ENCODE results near the gene MS4A15.
"Not testable (repeated sequence)": the region's sequence is repeated elsewhere in the genome, so short reads cannot be mapped to it uniquely, and the experiment has no call there.

The MS4A15 gene, protein sequence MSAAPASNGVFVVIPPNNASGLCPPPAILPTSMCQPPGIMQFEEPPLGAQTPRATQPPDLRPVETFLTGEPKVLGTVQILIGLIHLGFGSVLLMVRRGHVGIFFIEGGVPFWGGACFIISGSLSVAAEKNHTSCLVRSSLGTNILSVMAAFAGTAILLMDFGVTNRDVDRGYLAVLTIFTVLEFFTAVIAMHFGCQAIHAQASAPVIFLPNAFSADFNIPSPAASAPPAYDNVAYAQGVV

GRCh38 chr11:60756307-60757032 lies at the start of gene MS4A15:
TSS of gene MS4A15 (plus strand) at chr11:60756867. CDS start at chr11:60763734, 6,867 bp downstream.
- DNase-seq = peak; percentile 52

- DNase-seq = no peak
Observed at GRCh38 chr11:60706931-60707330, 49.7 kb upstream of the MS4A15 start.

DNA sequence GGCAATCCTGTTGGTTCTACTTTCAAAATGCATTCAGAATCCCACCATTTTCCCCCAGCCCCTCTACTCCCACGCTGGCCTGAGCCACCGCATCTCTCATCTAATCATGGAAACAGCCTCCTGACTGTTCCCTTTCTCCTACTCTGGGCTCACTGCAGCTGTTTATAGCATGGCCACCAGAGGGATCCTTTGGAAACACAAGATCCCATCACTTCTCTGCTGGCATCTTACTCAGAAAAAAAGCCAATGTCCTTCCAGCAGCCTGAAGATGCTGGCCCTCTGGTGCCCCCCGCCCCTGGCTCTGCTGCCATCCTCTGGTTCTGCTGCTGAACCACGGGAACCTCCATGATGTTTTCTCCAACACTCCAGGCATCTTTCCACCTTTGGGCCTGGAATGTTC lies 46.2 kb upstream of the MS4A15 start:
- DNase-seq = no peak

- no peak for DNase-seq
Observed at GRCh38 chr11:60711276-60711675, 45.4 kb upstream of the MS4A15 start.

- DNase-seq = not testable (repeated sequence)
Observed at GRCh38 chr11:60713423-60713822, 43.2 kb upstream of the MS4A15 start.

DNA sequence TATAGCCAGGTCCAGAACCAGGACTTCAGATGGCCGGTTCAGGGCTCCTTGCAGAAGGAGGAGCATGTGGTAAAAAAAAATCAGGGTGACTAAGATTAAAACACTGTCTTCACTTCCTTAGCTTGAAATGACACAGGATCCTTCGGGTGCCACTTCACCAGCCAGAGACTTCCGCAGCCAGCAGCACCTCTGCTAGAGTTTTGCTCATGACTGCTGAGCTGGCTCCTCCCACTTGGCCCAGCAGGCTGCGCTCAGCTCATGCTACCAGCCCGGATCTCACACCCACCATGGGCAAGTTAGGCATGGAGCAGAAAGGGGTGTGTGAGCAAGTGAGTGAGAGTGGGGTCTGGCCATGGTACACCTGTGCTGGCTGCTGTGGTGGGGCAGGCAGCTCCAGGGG lies 38.7 kb upstream of the MS4A15 start:
- DNase-seq = peak; percentile 75

DNA sequence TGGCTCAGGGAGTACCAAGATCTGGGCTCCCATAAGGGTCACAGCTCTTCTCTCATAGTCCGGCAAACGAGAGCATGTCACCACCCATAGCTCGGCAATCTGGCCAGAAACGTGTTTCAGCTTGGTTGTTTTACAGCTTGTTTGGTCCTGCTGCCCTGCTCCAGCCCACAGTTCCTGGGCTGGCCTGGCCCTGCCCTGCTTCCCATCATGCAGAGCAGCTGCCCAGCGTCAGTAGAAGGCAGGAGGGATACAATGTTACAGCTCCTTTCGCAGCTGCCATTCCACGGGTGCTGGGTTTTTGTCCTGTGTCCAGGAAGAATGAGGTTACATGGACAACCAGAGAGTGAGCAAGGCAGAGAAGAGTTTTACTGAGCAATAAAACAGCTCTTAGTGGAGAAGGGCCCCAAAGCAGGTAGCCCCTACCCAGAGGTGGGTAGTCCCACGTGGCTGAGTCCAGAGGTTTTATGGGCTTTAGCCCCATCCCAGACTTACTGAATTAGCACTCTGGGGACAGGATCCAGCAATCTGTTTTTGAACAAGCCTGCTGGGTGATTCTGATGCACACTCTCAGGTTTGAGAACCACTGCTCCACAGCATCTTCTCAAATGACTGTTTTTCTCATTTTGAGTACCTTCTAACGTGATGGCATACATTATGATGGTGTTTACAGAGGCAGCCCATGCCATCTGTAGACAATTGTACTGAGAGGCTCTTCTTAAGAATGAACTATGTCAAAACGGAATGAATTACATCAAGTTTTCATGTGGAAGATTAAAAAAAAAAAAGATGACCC lies 37.9 kb upstream of the MS4A15 start:
- DNase-seq = peak; percentile 65

DNA sequence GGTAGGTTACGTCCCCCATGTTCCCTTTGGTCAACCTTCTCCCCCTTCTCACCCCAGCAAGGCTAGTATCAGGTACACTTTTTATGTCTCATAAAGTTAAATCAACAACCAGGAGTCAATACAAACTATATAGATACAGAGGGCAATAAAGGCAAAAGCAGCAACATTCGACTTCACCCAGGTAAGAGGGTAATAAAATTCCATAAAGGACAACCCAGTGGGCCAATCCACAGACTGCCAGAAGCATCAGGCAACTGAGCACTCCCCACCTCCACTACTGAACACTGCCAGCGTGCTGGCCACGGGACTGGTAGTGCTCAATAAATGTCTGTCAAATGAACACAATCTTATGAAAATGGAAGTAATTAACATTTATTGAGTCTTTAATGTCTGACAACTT lies 37.3 kb upstream of the MS4A15 start:
- DNase-seq = no peak

GRCh38 chr11:60720460-60720859 lies 36.2 kb upstream of the MS4A15 start:
- DNase-seq = no peak

DNA sequence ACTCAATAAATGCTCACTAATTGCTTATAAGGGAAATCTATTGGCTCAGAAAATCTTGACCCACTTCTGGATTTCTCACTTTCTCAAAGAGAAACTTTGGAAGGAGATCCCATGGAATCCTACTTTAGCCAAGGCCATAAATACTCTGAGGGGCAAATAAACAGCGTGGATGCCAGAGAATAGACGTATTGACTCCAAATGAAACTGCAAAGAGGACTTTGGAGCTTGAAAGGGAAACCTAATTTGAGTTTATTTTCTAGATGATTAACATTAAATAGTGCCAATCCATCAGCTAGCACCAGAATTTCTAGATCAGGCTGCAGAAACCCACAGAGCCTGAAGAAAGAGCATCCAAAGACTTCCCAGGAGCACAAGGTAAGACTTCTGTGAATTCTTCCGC lies 32.2 kb upstream of the MS4A15 start, which contains the start of gene MS4A18:
TSS of gene MS4A18 (plus strand) at position 301 of the 400 bp plus-strand sequence.
- no peak for DNase-seq

DNA sequence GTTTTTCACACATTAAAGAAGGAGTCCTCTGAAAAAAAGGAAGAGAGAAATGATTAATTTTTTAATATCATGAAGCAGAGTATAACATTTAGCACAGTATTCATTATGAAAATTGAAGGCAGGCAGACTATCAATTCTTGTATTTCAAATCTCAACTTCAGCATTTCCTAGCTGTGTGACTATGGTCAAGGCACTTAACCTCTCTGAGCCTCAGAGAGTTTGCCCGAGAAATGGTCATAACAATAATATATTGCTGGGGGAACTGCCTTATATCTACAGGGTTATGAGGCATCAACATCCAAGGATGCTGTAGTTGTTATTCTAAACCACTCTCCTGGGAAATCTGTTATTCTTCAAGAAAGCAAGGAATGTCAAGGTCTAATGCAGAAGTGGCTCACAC lies 31.1 kb upstream of the MS4A15 start:
- no peak for DNase-seq

GRCh38 chr11:60731586-60731985 lies 25.1 kb upstream of the MS4A15 start:
- no peak for DNase-seq

DNA sequence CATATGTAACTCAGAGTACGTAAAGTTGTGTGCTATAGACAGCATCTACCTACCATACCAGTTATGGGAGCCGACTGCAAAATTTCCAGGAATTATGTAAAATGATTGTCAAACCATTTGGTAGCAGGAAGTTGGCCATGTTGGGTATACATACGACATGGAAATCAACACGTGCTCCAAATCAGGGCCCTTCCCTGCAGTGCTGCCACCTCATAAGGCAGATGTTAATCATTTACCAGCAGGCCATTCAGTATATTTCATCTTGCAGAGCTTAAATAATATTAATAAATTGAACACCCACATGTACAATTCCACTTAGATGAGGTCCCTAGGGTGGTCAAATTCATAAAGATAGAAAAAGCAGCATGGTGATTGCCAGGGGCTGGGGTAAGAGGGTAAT lies 22.4 kb upstream of the MS4A15 start:
- DNase-seq = no peak

- DNase-seq = no peak
Observed at GRCh38 chr11:60739114-60739513, 17.6 kb upstream of the MS4A15 start.

- DNase-seq = no peak
Observed at GRCh38 chr11:60740573-60740972, 16.1 kb upstream of the MS4A15 start.

GRCh38 chr11:60741421-60741820 lies 15.2 kb upstream of the MS4A15 start:
- no peak for DNase-seq

- DNase-seq = no peak
Observed at GRCh38 chr11:60743058-60743457, 13.6 kb upstream of the MS4A15 start.

GRCh38 chr11:60744114-60744513 lies 12.6 kb upstream of the MS4A15 start:
- DNase-seq = no peak

DNA sequence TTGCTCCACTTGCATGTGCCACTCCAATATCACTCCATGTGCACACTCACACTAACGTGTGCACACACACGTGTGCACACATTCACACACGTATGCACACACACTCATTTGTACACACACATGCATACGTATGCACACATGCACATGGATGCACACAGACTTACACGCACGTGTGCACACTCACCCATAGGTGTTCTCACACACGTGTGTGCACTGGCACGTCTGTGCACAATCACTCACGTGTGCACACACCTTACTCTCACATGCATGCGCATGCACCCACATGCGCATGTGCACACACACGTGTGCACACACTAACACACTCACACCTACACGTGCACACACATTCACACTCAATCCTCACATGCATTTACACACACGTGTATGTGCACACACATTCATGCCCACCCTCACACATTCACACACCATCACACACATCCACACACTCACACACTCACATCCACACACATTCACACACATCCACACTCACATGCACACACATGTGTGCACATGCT lies 9.3 kb upstream of the MS4A15 start:
- DNase-seq = no peak

DNA sequence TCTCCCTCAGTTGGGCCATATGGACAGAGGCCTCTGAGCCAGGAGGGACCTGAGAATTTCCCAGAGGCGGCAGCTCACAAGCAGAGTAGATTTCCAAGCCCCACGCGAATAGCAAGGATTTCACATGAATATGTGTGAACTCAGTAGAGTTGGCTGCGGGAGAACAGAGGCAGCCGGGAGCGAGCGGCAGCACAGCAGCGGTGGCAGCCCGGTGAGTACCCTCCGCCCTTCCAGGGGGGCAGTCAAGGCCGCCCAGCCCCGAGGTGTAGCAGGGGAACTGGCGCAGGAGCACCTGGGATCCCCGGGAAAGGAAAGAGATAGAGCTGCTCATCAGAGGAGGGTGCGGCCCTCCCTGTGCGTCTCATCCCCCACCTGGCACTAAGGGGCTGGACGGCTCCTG lies 8.4 kb upstream of the MS4A15 start:
- DNase-seq = no peak

DNA sequence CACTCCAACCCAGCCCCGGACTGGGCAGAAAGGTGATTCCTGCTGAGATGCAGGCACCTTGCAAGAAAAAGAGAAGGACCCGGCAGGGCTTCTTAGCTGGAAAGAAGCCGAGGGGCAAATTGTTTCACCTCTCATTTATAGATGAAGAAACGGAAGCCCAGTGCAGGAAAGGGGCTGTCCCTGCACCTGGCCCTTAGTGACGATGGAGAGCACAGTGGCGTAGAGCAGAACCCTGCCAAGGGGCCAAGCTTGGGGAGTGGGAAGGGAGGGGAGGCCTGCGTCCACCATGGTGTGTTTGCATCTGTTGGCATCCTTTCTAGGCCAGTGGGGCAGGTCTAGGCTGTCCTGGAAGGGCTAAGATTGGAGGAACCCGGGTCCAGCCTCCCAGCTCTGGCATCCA lies 7.8 kb upstream of the MS4A15 start:
- DNase-seq = no peak

DNA sequence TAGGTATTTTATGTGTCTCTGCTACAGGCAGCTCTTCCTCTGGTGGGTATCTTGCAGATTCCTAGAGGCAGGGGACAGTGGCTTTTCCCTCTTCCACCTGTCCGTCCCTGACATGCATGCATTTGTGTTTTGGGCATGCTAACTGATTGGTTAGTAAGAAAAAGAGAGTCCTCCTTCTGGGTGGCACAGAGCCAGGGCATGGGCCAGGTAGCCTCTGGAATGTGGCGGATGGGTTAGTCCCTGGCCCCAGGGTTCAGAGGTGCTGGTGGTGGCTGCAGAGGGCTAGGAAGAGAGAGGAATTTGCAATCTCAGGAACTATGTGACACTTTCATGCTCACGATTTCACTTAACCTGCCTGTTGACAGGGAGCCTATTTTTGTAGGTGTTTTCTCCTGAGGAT lies 5.8 kb upstream of the MS4A15 start:
- no peak for DNase-seq

DNA sequence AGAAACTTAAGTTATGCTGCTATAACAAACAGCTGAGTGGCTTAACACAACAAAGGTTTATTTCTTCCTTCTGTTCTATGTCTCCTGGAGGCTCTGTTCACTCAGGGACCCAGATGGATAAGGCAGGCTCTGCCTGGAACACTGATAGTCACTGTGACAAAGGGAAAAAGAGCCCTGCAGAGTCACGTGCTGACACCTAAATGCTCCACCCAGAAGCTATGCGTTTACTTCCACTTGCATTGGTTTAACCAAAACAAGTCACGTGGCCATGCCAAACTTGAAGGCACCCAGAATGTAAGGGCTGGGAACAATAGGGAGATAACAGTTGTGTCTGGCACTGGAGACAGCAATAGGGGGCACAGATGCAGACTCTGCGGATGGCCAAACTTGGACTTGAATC lies 3.4 kb upstream of the MS4A15 start:
- DNase-seq = no peak

DNA sequence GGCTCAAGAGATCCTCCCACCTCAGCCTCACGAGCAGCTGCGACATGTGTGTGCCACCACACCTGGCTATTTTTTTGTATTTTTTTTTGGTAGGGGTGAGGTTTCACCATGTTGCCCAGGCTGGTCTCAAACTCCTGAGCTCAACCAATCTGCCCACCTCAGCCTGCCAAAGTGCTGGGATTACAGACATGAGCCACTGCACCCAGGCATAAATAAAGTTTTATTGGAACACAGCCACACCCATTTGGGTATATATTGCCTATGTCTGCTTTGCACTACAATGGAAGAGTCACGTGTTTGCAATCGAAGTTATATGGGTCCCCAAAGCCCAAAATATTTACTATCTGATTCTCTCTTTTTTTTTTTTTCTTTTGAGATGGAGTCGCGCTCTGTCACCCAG lies 1.8 kb upstream of the MS4A15 start:
- DNase-seq = no peak

Measured in activated CD4-positive, alpha-beta T cell treated with anti-CD3 and anti-CD28 coated beads, Interleukin-10, Interleukin-2, amounts not matched to agents 100 ng/mL and 50 ng/mL, durations not matched to agents 16 hours and 8 hours (primary cell).